Activated naive CD4-positive, alpha-beta T cell treated with Interleukin-2 at 50 U/mL for 16 hours (primary cell): ENCODE results near the gene DCAF8L2.
"Not testable (repeated sequence)": the region's sequence is repeated elsewhere in the genome, so short reads cannot be mapped to it uniquely, and the experiment has no call there.

Experiments used
- DNase-seq: peaks from one replicate; pipeline ENCODE4 v3.0.0-alpha.2; 2020

Gene DCAF8L2

GRCh38 chrX:27590044-27590443, at the start of gene DCAF8L2:
TSS of gene DCAF8L2 (plus strand) at chrX:27590344. CDS start at chrX:27746896, 156,552 bp downstream.
- DNase-seq, result no peak

GRCh38 chrX:27541161-27541560, 49.0 kb upstream of the DCAF8L2 start:
- not testable (repeated sequence) for DNase-seq

DNA sequence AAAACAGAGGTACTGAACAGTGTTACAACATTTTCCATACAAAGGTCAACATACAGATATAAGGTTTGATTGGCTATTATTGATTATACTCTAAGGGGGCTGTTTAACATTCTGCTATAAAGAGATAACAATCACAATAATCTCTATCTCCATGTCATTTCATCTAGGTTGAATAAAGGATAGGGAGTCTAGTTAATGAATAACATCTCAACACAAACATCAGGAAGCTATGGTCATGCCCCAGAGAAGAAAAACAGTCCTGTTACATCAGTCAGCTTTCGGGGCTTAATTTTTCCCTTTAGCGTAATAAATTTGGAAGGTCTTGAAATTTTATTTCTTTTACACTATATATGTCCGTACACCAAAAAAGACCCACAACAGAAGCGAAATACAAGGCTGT, 41.5 kb upstream of the DCAF8L2 start:
- no peak for DNase-seq

- DNase-seq, result no peak
Measured at GRCh38 chrX:27549688-27550087, 40.5 kb upstream of the DCAF8L2 start.

DNA sequence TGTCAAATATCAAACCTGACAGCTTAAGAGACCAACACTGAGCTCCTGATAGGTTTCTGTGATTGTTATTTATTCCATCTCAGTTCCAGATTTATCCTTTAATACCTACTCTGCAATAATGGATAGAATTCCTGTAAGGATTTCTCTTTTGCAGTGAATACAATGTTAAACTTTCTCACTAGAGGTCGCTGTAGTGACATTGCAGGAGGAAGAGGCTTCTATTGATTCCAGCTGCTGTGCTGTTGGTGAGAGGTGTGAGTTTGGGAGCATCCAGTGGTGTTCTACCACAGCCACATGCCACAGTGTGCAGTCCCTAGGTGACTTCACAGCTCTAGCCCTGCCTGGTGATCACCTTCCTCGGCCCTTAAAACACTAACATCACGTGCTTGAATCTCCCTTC, 34.6 kb upstream of the DCAF8L2 start:
- no peak for DNase-seq

GRCh38 chrX:27565992-27566391, 24.2 kb upstream of the DCAF8L2 start:
- no peak for DNase-seq

GRCh38 chrX:27571164-27571563, 19.0 kb upstream of the DCAF8L2 start:
- no peak for DNase-seq

GRCh38 chrX:27575565-27575964, 14.6 kb upstream of the DCAF8L2 start:
- no peak for DNase-seq

- no peak for DNase-seq
Measured at GRCh38 chrX:27583976-27584375, 6.2 kb upstream of the DCAF8L2 start.

DNA sequence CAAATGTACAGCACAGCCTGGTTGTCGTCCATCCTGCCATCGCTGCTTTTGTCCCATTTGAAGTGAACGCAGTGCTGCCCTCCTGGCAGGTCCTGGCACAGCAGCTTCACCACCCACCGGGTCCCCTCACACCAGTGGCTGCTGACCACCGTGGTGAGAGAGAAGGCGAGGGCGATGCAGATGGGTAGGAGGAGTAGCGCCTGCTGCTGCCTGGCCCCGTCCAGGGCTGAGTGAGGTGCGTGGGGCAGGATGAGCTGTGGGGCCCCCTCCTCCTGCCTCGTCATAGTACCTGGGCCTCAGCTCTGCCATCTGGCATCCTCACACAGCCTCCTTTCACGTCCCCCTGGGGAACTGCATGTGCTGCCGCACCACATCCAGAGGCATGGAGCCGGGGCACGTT, 1.8 kb downstream of the DCAF8L2 start:
- DNase-seq, result no peak

GRCh38 chrX:27597508-27597907, 7.4 kb downstream of the DCAF8L2 start:
- DNase-seq, result no peak

- DNase-seq, result no peak
Measured at GRCh38 chrX:27598312-27598711, 8.2 kb downstream of the DCAF8L2 start.

DNA sequence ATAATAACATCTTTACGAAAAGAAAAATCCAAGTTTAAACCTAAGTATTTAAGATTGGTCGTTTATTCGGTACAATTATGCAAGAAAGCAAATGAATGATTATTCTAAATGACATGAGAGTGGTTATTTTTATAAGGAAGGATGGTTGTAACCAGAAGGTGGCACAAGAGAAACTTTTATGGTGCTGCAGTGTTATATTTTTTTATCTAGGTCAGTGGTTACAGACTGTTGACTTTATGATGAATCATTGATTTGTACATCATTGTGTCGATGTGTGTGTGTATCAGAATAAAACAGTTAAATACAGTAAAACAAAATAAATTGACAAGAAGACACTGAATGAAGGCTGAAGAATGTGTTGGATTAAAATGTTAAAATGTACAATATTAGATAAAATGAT, 9.8 kb downstream of the DCAF8L2 start:
- DNase-seq, result no peak

DNA sequence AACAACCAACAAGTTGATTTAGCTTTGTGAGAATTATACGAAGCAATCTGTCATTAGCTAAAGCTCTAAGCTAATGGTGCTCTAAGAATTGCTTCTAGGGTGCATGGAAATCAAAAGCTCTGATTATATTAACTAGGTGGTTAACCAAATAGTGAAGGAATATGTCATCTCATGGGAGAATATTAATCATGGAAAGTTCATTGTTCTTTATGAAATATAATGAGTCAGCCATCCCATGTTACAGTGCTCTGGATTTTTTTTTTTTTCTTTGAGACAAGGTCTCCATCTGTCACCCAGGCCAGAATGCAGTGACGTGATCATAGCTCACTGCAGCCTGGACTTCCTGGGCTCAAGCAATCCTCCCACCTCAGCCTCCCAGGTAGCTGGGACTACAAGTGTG, 10.5 kb downstream of the DCAF8L2 start:
- no peak for DNase-seq

DNA sequence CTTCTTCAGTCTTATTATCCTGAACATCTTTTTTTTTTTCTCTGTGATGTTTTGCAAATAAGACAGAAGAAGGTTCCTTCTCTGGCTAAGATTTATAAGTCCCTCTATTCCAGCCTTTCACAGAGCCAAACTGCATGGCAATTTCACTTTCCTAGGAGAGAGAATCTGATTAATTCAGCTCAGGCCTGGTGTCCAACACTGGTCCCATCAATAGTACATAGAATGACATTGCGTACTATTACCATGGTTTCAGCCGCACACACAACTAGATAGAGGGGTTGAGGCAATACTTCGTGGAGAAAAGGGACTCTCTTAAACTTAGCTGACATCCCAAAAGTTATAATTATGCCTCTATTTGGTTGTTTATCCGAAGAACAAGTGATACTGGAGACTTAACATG, 18.5 kb downstream of the DCAF8L2 start:
- DNase-seq, result no peak

DNA sequence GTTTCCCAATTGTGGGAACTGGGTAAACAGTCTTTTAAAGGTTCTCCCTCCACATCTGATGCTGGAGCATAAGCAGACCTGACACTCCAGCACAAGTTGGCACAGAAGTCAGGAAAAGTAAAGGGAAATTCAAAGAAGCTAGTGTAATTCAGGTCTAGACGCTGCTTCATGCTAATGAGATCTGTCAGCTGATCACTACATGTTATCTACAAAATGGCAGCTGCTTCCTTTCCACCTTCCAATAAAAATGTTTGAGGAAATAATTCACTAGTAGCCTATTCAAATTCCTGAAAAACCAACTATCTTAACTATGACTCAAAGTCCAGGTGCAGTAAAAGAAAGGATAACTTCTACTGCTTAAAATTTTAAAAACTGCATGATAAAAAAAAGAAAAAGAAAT, 29.3 kb downstream of the DCAF8L2 start:
- DNase-seq, result no peak

GRCh38 chrX:27619975-27620374, 29.8 kb downstream of the DCAF8L2 start:
- no peak for DNase-seq

GRCh38 chrX:27622883-27623282, 32.7 kb downstream of the DCAF8L2 start:
- DNase-seq, result no peak

GRCh38 chrX:27626066-27626465, 35.9 kb downstream of the DCAF8L2 start:
- DNase-seq, result no peak

- no peak for DNase-seq
Measured at GRCh38 chrX:27633328-27633727, 43.2 kb downstream of the DCAF8L2 start.

GRCh38 chrX:27656581-27656980, 66.4 kb downstream of the DCAF8L2 start:
- DNase-seq, result no peak

GRCh38 chrX:27660878-27661277, 70.7 kb downstream of the DCAF8L2 start:
- DNase-seq, result no peak

DNA sequence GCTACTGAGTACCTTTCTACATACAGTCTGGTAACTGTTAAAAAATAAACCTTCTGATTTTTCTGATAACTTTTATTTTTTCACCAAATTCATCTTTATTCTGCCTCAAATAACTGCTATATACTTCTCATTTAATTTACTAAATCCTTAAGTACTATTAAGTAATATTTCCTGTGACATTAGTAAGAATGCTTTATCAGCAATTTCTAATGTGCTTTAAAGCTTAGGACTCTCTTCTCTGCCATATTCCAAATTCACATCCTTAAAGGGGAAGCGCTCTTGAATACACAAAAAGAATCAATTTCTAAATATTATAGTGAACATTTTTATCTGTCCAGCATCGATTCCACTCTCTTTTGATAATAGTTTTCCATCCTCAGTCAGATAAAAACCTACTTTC, 81.1 kb downstream of the DCAF8L2 start:
- DNase-seq, result no peak

DNA sequence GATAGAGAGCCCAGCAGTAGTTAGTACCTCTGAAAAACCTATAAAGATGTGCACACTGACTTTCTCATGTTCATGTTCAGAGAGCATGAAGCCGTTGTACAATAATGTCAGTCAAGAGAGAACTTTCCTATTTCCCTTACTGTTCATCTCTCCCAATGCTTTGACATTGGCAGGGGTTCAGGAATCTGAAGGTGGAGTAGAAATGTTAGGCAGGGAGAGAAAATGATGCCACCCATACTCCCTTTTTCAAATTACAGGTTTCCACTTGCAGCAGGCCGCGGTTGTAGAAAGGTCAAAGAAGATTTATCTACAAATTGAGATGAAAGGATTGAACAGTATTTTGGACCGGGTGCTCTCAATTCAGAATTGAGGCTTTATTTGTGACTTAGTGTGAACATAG, 84.3 kb downstream of the DCAF8L2 start:
- DNase-seq, result no peak

- DNase-seq, result no peak
Measured at GRCh38 chrX:27675493-27675892, 85.3 kb downstream of the DCAF8L2 start.

GRCh38 chrX:27679281-27679680, 89.1 kb downstream of the DCAF8L2 start:
- DNase-seq, result no peak
